Osteocyte (in vitro differentiated cells): ENCODE results near the gene ST6GALNAC5. TPM values are rescaled to one million over a fixed set of nuclear protein-coding genes. Genes with fewer than 3 reads are reported as not detected.

Source experiments
- DNase-seq: peaks from one replicate; pipeline ENCODE4 v3.0.0; 2021; ENCODE audit warnings: mixed read lengths; ENCODE audit not compliant: unreplicated experiment; ENCODE audit errors: extremely low spot score
- H3K27ac Mint-ChIP-seq: one replicate; pipeline ENCODE4 v1.8.0; 2021; ENCODE audit warnings: mild to moderate bottlenecking, mixed read lengths; ENCODE audit not compliant: unreplicated experiment
- H3K27me3 Mint-ChIP-seq: one replicate; pipeline ENCODE4 v1.8.0; 2021; ENCODE audit warnings: mixed read lengths; ENCODE audit not compliant: unreplicated experiment
- H3K36me3 Mint-ChIP-seq: one replicate; pipeline ENCODE4 v1.8.0; 2021; ENCODE audit warnings: mixed read lengths; ENCODE audit not compliant: unreplicated experiment
- H3K4me1 Mint-ChIP-seq: one replicate; pipeline ENCODE4 v1.8.0; 2021; ENCODE audit warnings: mixed read lengths; ENCODE audit not compliant: unreplicated experiment
- H3K4me3 Mint-ChIP-seq: one replicate; pipeline ENCODE4 v1.8.0; 2021; ENCODE audit warnings: mild to moderate bottlenecking, moderate library complexity, mixed read lengths; ENCODE audit not compliant: unreplicated experiment
- H3K9me3 Mint-ChIP-seq: one replicate; pipeline ENCODE4 v1.8.0; 2021; ENCODE audit warnings: mixed read lengths; ENCODE audit not compliant: unreplicated experiment
- CTCF ChIP-seq: fragments of 200-600 bp; sonication (generic); IDR thresholded peaks from 2 replicates; pipeline ENCODE4 v1.5.0; 2021; ENCODE audit warnings: antibody characterized with exemption, mild to moderate bottlenecking, moderate library complexity
- microRNA-seq: library from miRNA; unstranded; fragments of <30 nt; microRNA quantifications from one replicate; pipeline ENCODE4 v1.1.0, GENCODE V29; 2020; ENCODE audit not compliant: unreplicated experiment
- total RNA-seq: library from RNA; stranded (reverse); gene quantifications from 2 replicates; pipeline ENCODE4 v1.2.1, GENCODE V29; 2021

The ST6GALNAC5 gene
- total RNA-seq, 1 donor from 2014 or later = 3.7 TPM

- Mint-ChIP-seq H3K9me3 (no peaks in the 10 kb centered on the region), H3K27me3 (no peaks in the 10 kb centered on the region)
Observed at GRCh38 chr1:77103486-77103885, 236.2 kb downstream of the ST6GALNAC5 start.

GRCh38 chr1:77104672-77105071, 237.4 kb downstream of the ST6GALNAC5 start:
- H3K36me3 Mint-ChIP-seq = peaks cover 9% of the 10 kb centered on the region
- H3K9me3 Mint-ChIP-seq = peaks cover 3% of the 10 kb centered on the region
- no peak for TF ChIP-seq CTCF
- peaks cover 3% of the 10 kb centered on the region for H3K4me1 Mint-ChIP-seq
- H3K4me3 Mint-ChIP-seq = no peak overlapping the region
- no peak for DNase-seq
- H3K27ac Mint-ChIP-seq = no peak overlapping the region
- H3K27me3 Mint-ChIP-seq = no peaks in the 10 kb centered on the region

More at GRCh38 chr1:77103486-77103885, 236.2 kb downstream of the ST6GALNAC5 start:
- no peak overlapping the region for H3K4me3 Mint-ChIP-seq
- DNase-seq = no peak
- H3K4me1 Mint-ChIP-seq = peaks cover 3% of the 10 kb centered on the region
- H3K27ac Mint-ChIP-seq = no peak overlapping the region
- H3K36me3 Mint-ChIP-seq = peaks cover 5% of the 10 kb centered on the region
- TF ChIP-seq CTCF = no peak

Small RNAs within 50 kb of the gene (microRNA-seq; reads per million reads assigned to microRNA genes)
- not detected for gene MIR7156
